ENCODE results near the gene KLHL17.
A peak's percentile ranks its signal among the peaks of the same experiment; 100 is the strongest.

Gene KLHL17

GRCh38 chr1:969260-969855 is 9.0 kb downstream of the KLHL17 start:
- H3K4me1 ChIP-seq (ENCODE audit: control insufficient read depth in 2 of 2, insufficient read depth in 1 of 2, low read depth in 1 of 2, low read length in 2 of 2) = peaks cover 2 to 14% of the 10 kb centered on the region in 2 donors
- no peak overlapping the region for H4K91ac ChIP-seq (ENCODE audit: low read depth, low read length, poor library complexity)
- no peak overlapping the region for H2AFZ ChIP-seq (ENCODE audit: low read length)
- H4K8ac ChIP-seq (ENCODE audit: low read depth, low read length) = no peak overlapping the region
- H3K18ac ChIP-seq (ENCODE audit: low read length) = no peak overlapping the region
- H3K4me2 ChIP-seq (ENCODE audit: insufficient read depth, low read length, poor library complexity, severe bottlenecking) = no peak overlapping the region
- H2BK15ac ChIP-seq (ENCODE audit: low read length) = no peak overlapping the region
- peaks cover 0 to 6% of the 10 kb centered on the region in 2 donors for H3K9me3 ChIP-seq (replicated peaks in 1 of 2; ENCODE audit: control insufficient read depth in 2 of 2, insufficient read depth in 1 of 2, low read depth in 1 of 2, low read length in 2 of 2)
- H3K14ac ChIP-seq (ENCODE audit: low read length) = no peak overlapping the region
- H3K27ac ChIP-seq (replicated peaks; ENCODE audit: low read length) = no peak overlapping the region
- H2AK5ac ChIP-seq (ENCODE audit: low read depth, low read length) = no peak overlapping the region
- no peak for DNase-seq (ENCODE audit: low spot score)
- H3K23ac ChIP-seq (ENCODE audit: low read depth, low read length, poor library complexity) = peak overlapping the region; percentile 19
- H2BK12ac ChIP-seq (ENCODE audit: low read length) = no peak overlapping the region
- no CpG with 5 or more reads among the region's 15 CpGs for WGBS, 2 donors (ENCODE audit: extremely low coverage in 2 of 2, insufficient read length in 2 of 2, insufficient replicate concordance in 1 of 2)
- no peaks in the 10 kb centered on the region for H3K79me1 ChIP-seq (ENCODE audit: low read depth, low read length)
- no peak overlapping the region for H3K4ac ChIP-seq (ENCODE audit: low read length)
- H3K36me3 ChIP-seq (replicated peaks in 1 of 2; ENCODE audit: control insufficient read depth in 2 of 2, insufficient read depth in 2 of 2, low read length in 2 of 2) = peaks cover 2 to 3% of the 10 kb centered on the region in 2 donors
- H3K9ac ChIP-seq (ENCODE audit: low read depth, low read length, poor library complexity) = no peak overlapping the region
- H2BK120ac ChIP-seq (ENCODE audit: low read depth, low read length) = no peak overlapping the region
- no peak overlapping the region for H2BK5ac ChIP-seq (ENCODE audit: low read length)
- H3K4me3 ChIP-seq (ENCODE audit: low read length in 2 of 2) = peak overlapping the region in 1 of 2 donors; percentile 71
- peaks cover 15 to 85% (median 67%) of the 10 kb centered on the region in 3 experiments for H3K27me3 ChIP-seq (ENCODE audit: control insufficient read depth in 3 of 3, insufficient read depth in 3 of 3, low read depth in 1 of 3, low read length in 3 of 3)

GRCh38 chr1:970242-970972 is 10.0 kb downstream of the KLHL17 start:
- Histone ChIP-seq H3K27ac (replicated peaks; ENCODE audit: low read length) (no peak overlapping the region), H2BK15ac (ENCODE audit: low read length) (peak overlapping the region; percentile 58), H4K91ac (ENCODE audit: low read depth, low read length, poor library complexity) (no peak overlapping the region), H3K4me3 (ENCODE audit: low read length in 2 of 2) (peak overlapping the region in 1 of 2 donors; percentile 56), H3K14ac (ENCODE audit: low read length) (peak overlapping the region; percentile 38), H3K18ac (ENCODE audit: low read length) (peak overlapping the region; percentile 64), H3K9me3 (replicated peaks in 1 of 2; ENCODE audit: control insufficient read depth in 2 of 2, insufficient read depth in 1 of 2, low read depth in 1 of 2, low read length in 2 of 2) (peaks cover 0 to 6% of the 10 kb centered on the region in 2 donors), H2AK5ac (ENCODE audit: low read depth, low read length) (peak overlapping the region; percentile 61), H3K4me2 (ENCODE audit: insufficient read depth, low read length, poor library complexity, severe bottlenecking) (no peak overlapping the region), H3K4me1 (ENCODE audit: control insufficient read depth in 2 of 2, insufficient read depth in 1 of 2, low read depth in 1 of 2, low read length in 2 of 2) (peaks cover 2 to 14% of the 10 kb centered on the region in 2 donors), H2AFZ (ENCODE audit: low read length) (no peak overlapping the region), H3K79me1 (ENCODE audit: low read depth, low read length) (no peaks in the 10 kb centered on the region), H4K8ac (ENCODE audit: low read depth, low read length) (no peak overlapping the region), H3K23ac (ENCODE audit: low read depth, low read length, poor library complexity) (no peak overlapping the region), H3K4ac (ENCODE audit: low read length) (no peak overlapping the region), H3K36me3 (replicated peaks in 1 of 2; ENCODE audit: control insufficient read depth in 2 of 2, insufficient read depth in 2 of 2, low read length in 2 of 2) (peaks cover 0 to 2% of the 10 kb centered on the region in 2 donors), H2BK12ac (ENCODE audit: low read length) (no peak overlapping the region), H2BK5ac (ENCODE audit: low read length) (no peak overlapping the region), H3K27me3 (ENCODE audit: control insufficient read depth in 3 of 3, insufficient read depth in 3 of 3, low read depth in 1 of 3, low read length in 3 of 3) (peaks cover 15 to 95% (median 70%) of the 10 kb centered on the region in 3 experiments), H3K9ac (ENCODE audit: low read depth, low read length, poor library complexity) (no peak overlapping the region), H2BK120ac (ENCODE audit: low read depth, low read length) (no peak overlapping the region)
- no peak for DNase-seq (ENCODE audit: low spot score)
- no CpG with 5 or more reads among the region's 33 CpGs for WGBS, 2 donors (ENCODE audit: extremely low coverage in 2 of 2, insufficient read length in 2 of 2, insufficient replicate concordance in 1 of 2)

- H3K4me3 ChIP-seq (ENCODE audit: low read length in 2 of 2) = no peak overlapping the region
- no peak overlapping the region for H4K91ac ChIP-seq (ENCODE audit: low read depth, low read length, poor library complexity)
- H2AFZ ChIP-seq (ENCODE audit: low read length) = no peak overlapping the region
- peak overlapping the region; percentile 61 for H2AK5ac ChIP-seq (ENCODE audit: low read depth, low read length)
- peaks cover 15 to 97% (median 69%) of the 10 kb centered on the region in 3 experiments for H3K27me3 ChIP-seq (ENCODE audit: control insufficient read depth in 3 of 3, insufficient read depth in 3 of 3, low read depth in 1 of 3, low read length in 3 of 3)
- H3K9me3 ChIP-seq (replicated peaks in 1 of 2; ENCODE audit: control insufficient read depth in 2 of 2, insufficient read depth in 1 of 2, low read depth in 1 of 2, low read length in 2 of 2) = peaks cover 0 to 6% of the 10 kb centered on the region in 2 donors
- H3K23ac ChIP-seq (ENCODE audit: low read depth, low read length, poor library complexity) = no peak overlapping the region
- H2BK120ac ChIP-seq (ENCODE audit: low read depth, low read length) = no peak overlapping the region
- H3K4me1 ChIP-seq (ENCODE audit: control insufficient read depth in 2 of 2, insufficient read depth in 1 of 2, low read depth in 1 of 2, low read length in 2 of 2) = peaks cover 2 to 13% of the 10 kb centered on the region in 2 donors
- H3K14ac ChIP-seq (ENCODE audit: low read length) = no peak overlapping the region
- H4K8ac ChIP-seq (ENCODE audit: low read depth, low read length) = no peak overlapping the region
- H3K4me2 ChIP-seq (ENCODE audit: insufficient read depth, low read length, poor library complexity, severe bottlenecking) = no peak overlapping the region
- no peak overlapping the region for H2BK12ac ChIP-seq (ENCODE audit: low read length)
- WGBS, 2 donors (ENCODE audit: extremely low coverage in 2 of 2, insufficient read length in 2 of 2, insufficient replicate concordance in 1 of 2) = no CpG with 5 or more reads among the region's 42 CpGs
- H3K27ac ChIP-seq (replicated peaks; ENCODE audit: low read length) = no peak overlapping the region
- no peak overlapping the region for H3K9ac ChIP-seq (ENCODE audit: low read depth, low read length, poor library complexity)
- H3K18ac ChIP-seq (ENCODE audit: low read length) = peak overlapping the region; percentile 64
- no peak overlapping the region for H3K4ac ChIP-seq (ENCODE audit: low read length)
- H3K79me1 ChIP-seq (ENCODE audit: low read depth, low read length) = no peaks in the 10 kb centered on the region
- H2BK15ac ChIP-seq (ENCODE audit: low read length) = peak overlapping the region; percentile 58
- H2BK5ac ChIP-seq (ENCODE audit: low read length) = no peak overlapping the region
- no peak for DNase-seq (ENCODE audit: low spot score)
- peaks cover 0 to 2% of the 10 kb centered on the region in 2 donors for H3K36me3 ChIP-seq (replicated peaks in 1 of 2; ENCODE audit: control insufficient read depth in 2 of 2, insufficient read depth in 2 of 2, low read length in 2 of 2)
Observed at GRCh38 chr1:970973-971730, 10.8 kb downstream of the KLHL17 start.
